GDM1 (cell line): ENCODE measurements around the gene ARL9.

Experiments
- DNase-seq: peaks from one replicate; lab custom pipeline; 2025; lab: John Stamatoyannopoulos, UW

ARL9 gene

GRCh38 chr4:56531823-56532222 is 26.2 kb downstream of the ARL9 start:
- DNase-seq, result no peak

GRCh38 chr4:56532239-56532638 is 26.6 kb downstream of the ARL9 start:
- no peak for DNase-seq

- DNase-seq, result no peak
These were observed 30.3 kb downstream of the ARL9 start for GRCh38 chr4:56535915-56536314.

- DNase-seq, result no peak
These were observed 31.6 kb downstream of the ARL9 start for GRCh38 chr4:56537147-56537546.

- DNase-seq, result no peak
These were observed 35.2 kb downstream of the ARL9 start for GRCh38 chr4:56540826-56541225.

DNA sequence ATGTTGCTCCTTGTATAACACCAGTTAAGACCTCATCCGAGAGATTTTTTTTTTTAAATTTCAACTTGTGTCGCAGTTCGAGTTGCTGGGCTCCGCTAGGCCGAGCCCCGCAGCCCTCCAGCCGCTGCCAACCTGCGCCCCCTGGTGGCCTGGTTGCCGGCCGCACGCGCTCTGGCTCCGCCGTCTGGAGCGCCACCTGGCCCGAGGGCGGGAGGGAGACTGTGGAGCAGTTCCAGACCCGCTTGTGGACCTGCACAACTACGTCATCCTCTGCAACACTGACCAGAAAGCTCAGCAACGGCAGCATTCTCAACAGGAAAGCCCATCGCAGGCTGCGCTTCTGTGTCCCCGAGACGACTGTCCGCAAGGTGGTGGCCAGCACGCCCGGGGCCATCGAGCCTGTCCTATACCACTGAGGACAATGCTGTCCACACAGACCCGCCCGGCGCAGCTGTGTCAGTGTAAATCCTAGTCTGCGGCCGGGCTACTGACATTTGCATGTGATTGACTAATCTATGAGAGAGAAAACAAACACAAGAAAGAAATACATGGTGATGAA is 39.1 kb downstream of the ARL9 start:
- no peak for DNase-seq

- DNase-seq, result no peak
These were observed 45.1 kb downstream of the ARL9 start for GRCh38 chr4:56550642-56551041.

DNA sequence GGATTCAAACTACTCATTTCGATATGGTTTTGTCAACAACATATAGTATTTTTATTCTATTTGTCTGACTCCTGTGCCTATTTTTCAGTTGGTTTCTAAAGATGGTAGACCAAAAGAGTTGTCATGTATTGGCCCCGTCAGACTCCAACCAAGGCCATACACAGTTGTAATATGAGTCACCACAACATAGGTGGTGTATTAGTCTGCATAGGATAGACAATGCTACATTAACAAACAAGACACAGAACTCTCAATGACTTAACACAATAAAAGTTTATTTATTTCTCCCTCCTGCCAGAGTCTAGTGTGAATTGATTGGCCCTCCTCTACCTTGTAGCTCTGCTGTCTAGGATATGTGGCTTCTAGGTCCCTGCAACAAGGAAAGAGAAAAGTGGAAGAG is 45.9 kb downstream of the ARL9 start:
- DNase-seq, result no peak

DNA sequence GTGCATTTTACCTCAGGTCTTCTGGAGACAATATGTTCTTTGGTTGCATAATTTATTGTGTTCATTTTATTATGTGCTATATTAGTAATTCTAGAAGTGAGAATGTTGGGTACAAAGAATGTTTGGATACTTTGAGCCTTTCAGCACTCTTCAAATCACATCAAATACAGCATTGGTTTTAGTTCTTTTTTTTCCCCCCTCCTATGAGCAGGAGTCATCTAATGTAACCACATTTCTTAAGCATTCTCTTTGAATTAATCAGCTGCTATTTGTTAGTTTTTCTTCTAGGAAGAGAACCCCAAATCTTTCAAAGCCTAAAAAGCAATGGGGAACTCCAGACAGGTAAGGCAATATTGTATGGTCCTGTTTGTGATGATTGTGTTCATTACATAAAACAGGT is 46.7 kb downstream of the ARL9 start:
- DNase-seq, result no peak

GRCh38 chr4:56570041-56570440 is 64.5 kb downstream of the ARL9 start:
- DNase-seq, result no peak
